Peyer's patch (tissue), 4 donors: Measurements from ENCODE around the gene RBM15. TPM values are rescaled to one million over a fixed set of nuclear protein-coding genes. Genes with fewer than 3 reads are reported as not detected.
A peak's percentile ranks its signal among the peaks of the same experiment; 100 is the strongest.

ENCODE experiments used
- DNase-seq, 3 donors: peaks; one replicate each; pipeline ENCODE4 v3.0.0-alpha.2; 2017 to 2019
- H3K27ac ChIP-seq, 4 donors: fragments of 200-600 bp; sonication (generic); one replicate each; pipeline ENCODE4 v1.5.1; 2016 to 2019
- H3K27me3 ChIP-seq, 2 donors: fragments of 200-600 bp; sonication (generic); one replicate each; pipeline ENCODE4 v1.5.1; 2019
- H3K36me3 ChIP-seq, 3 donors: fragments of 200-600 bp; sonication (generic); one replicate each; pipeline ENCODE4 v1.5.1; 2016 to 2019
- H3K4me1 ChIP-seq, 4 donors: fragments of 200-600 bp; sonication (generic); one replicate each; pipeline ENCODE4 v1.5.1; 2016 to 2019
- H3K4me3 ChIP-seq, 4 donors: fragments of 200-600 bp; sonication (generic); 1 replicate in 3 of 4; 2 replicates in 1 of 4; pipeline ENCODE4 v1.5.1; 2016 to 2019; ENCODE audit warnings: mild to moderate bottlenecking in 1 of 4
- H3K9me3 ChIP-seq, 4 donors: fragments of 200-600 bp; sonication (generic); one replicate each; pipeline ENCODE4 v1.5.1; 2016 to 2019; ENCODE audit warnings: mild to moderate bottlenecking in 1 of 4
- POLR2A ChIP-seq, 2 donors: fragments of 450-650 bp; IDR thresholded peaks; one replicate each; pipeline ENCODE4 v1.5.1; 2017; ENCODE audit warnings: antibody characterized with exemption in 2 of 2, mild to moderate bottlenecking in 2 of 2, moderate library complexity in 2 of 2
- total RNA-seq, 4 donors: library from RNA; depleted of rRNA; stranded (reverse); fragments of >200 nt; gene quantifications; one replicate each; pipeline ENCODE4 v1.1.0, GENCODE V29; 2016
- TF ChIP-seq, protein P1 (sequence below), 6 experiments: fragments of 450-650 bp in 4 of 6; fragments of 200-600 bp in 2 of 6; sonication (generic) in 1 of 6; IDR thresholded peaks; one replicate each; pipeline ENCODE4 v1.5.1; 2017 to 2019; ENCODE audit warnings: antibody characterized with exemption in 6 of 6, mild to moderate bottlenecking in 3 of 6, moderate library complexity in 1 of 6

RBM15 gene
- total RNA-seq, 4 donors from 2014 or later = 49.2 to 97.6 (median 80.9) TPM

DNA sequence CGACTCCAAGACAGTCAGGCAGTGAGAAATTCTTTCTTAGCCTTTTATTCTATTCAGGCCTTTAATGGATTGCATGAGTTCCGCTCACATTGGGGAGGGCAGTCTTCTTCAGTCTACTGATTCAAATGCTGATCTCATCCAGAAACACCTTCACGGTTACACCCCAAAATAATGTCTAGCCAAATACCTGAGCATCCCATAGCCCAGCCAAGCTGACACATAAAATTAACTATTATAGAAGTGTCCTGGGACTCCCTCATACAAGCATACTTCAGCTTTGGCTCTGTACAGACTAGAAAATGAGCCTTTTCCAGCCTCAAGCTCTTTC is 55.3 kb downstream of the RBM15 start:
- TF ChIP-seq, protein P1, sequence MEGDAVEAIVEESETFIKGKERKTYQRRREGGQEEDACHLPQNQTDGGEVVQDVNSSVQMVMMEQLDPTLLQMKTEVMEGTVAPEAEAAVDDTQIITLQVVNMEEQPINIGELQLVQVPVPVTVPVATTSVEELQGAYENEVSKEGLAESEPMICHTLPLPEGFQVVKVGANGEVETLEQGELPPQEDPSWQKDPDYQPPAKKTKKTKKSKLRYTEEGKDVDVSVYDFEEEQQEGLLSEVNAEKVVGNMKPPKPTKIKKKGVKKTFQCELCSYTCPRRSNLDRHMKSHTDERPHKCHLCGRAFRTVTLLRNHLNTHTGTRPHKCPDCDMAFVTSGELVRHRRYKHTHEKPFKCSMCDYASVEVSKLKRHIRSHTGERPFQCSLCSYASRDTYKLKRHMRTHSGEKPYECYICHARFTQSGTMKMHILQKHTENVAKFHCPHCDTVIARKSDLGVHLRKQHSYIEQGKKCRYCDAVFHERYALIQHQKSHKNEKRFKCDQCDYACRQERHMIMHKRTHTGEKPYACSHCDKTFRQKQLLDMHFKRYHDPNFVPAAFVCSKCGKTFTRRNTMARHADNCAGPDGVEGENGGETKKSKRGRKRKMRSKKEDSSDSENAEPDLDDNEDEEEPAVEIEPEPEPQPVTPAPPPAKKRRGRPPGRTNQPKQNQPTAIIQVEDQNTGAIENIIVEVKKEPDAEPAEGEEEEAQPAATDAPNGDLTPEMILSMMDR (IDR thresholded peaks at IDR 0.05) = no peak
- no peak for TF ChIP-seq POLR2A (IDR thresholded peaks at IDR 0.05)
- H3K9me3 ChIP-seq = no peaks in the 10 kb centered on the region
- H3K27me3 ChIP-seq = no peaks in the 10 kb centered on the region
- peaks cover 0 to 37% (median 0%) of the 10 kb centered on the region in 3 donors for H3K36me3 ChIP-seq
- no peak for DNase-seq
- peak overlapping the region in 3 of 4 donors; percentile 30 to 64 (median 48) for H3K27ac ChIP-seq
- H3K4me1 ChIP-seq = peaks cover 0 to 16% (median 0%) of the 10 kb centered on the region in 4 donors
- no peak overlapping the region for H3K4me3 ChIP-seq

Other genes with a start within 250 kb of the RBM15 start
- not detected for gene UBL4B, start 226.9 kb upstream of the RBM15 start, total RNA-seq
- gene SLC6A17, start 188.9 kb upstream of the RBM15 start, total RNA-seq = under 1 TPM in 2 of 4 donors, not detected in 2; 0.13 to 0.28 TPM
- gene KCNC4, start 129.1 kb upstream of the RBM15 start, total RNA-seq = 10 to 100 TPM in 2 of 4 donors, 1 to 10 TPM in 2; 6.1 to 18.0 (median 10.4) TPM
- 10 to 100 TPM; 10.1 to 26.1 (median 13.0) TPM for gene SLC16A4, start 51.6 kb downstream of the RBM15 start, total RNA-seq
- gene LAMTOR5, start 68.3 kb downstream of the RBM15 start, total RNA-seq = 10 to 100 TPM; 45.1 to 99.0 (median 65.5) TPM
- gene PROK1, start 111.8 kb downstream of the RBM15 start, total RNA-seq = not detected
- not detected for gene KCNA10, start 179.8 kb downstream of the RBM15 start, total RNA-seq